GM19193 (cell line): ENCODE results near the gene TDRD7.

Source experiments
- POLR2A ChIP-seq: IDR thresholded peaks from 4 replicates; pipeline ENCODE4 v1.6.1; 2011; ENCODE audit not compliant: insufficient read depth, insufficient read length; ENCODE audit errors: extremely low read depth

Gene TDRD7

GRCh38 chr9:97516111-97516510 is 104.2 kb downstream of the TDRD7 start:
- TF ChIP-seq POLR2A: no peak

GRCh38 chr9:97517331-97518089 is 105.6 kb downstream of the TDRD7 start:
- no peak for TF ChIP-seq POLR2A

GRCh38 chr9:97518166-97518908 is 106.4 kb downstream of the TDRD7 start:
- TF ChIP-seq POLR2A: no peak

GRCh38 chr9:97518909-97519307 is 107.0 kb downstream of the TDRD7 start:
- no peak for TF ChIP-seq POLR2A

GRCh38 chr9:97519441-97519970 is 107.6 kb downstream of the TDRD7 start:
- no peak for TF ChIP-seq POLR2A

- TF ChIP-seq POLR2A: no peak
These were observed 109.9 kb downstream of the TDRD7 start for GRCh38 chr9:97521576-97522333.

GRCh38 chr9:97524424-97524823 is 112.5 kb downstream of the TDRD7 start:
- TF ChIP-seq POLR2A: no peak

- no peak for TF ChIP-seq POLR2A
These were observed 113.6 kb downstream of the TDRD7 start for GRCh38 chr9:97525451-97525850.

- no peak for TF ChIP-seq POLR2A
These were observed 115.1 kb downstream of the TDRD7 start for GRCh38 chr9:97526895-97527575.

- TF ChIP-seq POLR2A: no peak
These were observed 116.0 kb downstream of the TDRD7 start for GRCh38 chr9:97527626-97528528.

GRCh38 chr9:97528529-97529230 is 116.8 kb downstream of the TDRD7 start:
- TF ChIP-seq POLR2A: no peak

GRCh38 chr9:97529363-97530076 is 117.6 kb downstream of the TDRD7 start:
- TF ChIP-seq POLR2A: no peak
